ENCODE results near the gene MTLN. TPM values are rescaled to one million over a fixed set of nuclear protein-coding genes. Genes with fewer than 3 reads are reported as not detected.

The MTLN gene
- total and polyA plus RNA-seq, 2 of the 8 experiments (the other 6 are each of a cell fraction or from before 2014, with no cell fraction given): 38.6 to 104 TPM

DNA sequence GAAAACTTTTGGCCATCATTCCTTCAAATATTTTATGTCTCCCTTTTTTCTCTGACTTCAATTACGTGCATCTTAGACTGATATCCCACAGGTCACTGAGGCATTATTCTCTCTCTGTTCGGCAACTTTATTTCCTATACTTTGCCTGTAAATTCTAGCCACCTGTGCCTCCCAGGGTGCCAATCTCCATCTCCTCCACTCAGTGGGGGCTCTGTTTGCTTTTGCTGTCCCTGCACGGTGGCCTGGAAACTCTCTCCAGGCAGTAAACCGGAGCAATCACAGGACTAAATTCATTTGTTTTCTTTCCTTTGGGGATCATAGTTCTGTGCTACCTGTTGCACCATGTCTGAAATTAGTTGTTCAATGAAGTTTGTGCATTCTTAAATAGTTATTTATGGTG, 9.6 kb upstream of the MTLN start:
- H3K4me3 ChIP-seq (ENCODE audit: extremely low read depth in 1 of 4, insufficient read depth in 2 of 4, low read depth in 3 of 4, low read length in 4 of 4): no peak overlapping the region
- no peaks in the 10 kb centered on the region for H3K79me2 ChIP-seq (ENCODE audit: control insufficient read depth in 1 of 2, insufficient read depth in 2 of 2, low read length in 2 of 2)
- no peak overlapping the region for H3K4ac ChIP-seq (replicated peaks; ENCODE audit: insufficient read length, low read depth, low read length)
- no peak for DNase-seq (ENCODE audit: low read depth in 1 of 2, low spot score in 2 of 2)
- H3K14ac ChIP-seq (ENCODE audit: insufficient read length): no peak overlapping the region
- CTCF ChIA-PET (ENCODE audit: partially characterized antibody): no interaction called here
- no peak overlapping the region for H2BK12ac ChIP-seq (ENCODE audit: low read depth, low read length)
- no peak overlapping the region for H3K27ac ChIP-seq (ENCODE audit: low read depth, low read length)
- H3K4me2 ChIP-seq (ENCODE audit: insufficient read depth in 1 of 2, low read depth in 2 of 2, low read length in 2 of 2): no peak overlapping the region
- no peaks in the 10 kb centered on the region for H3K4me1 ChIP-seq (replicated peaks in 1 of 4; ENCODE audit: control insufficient read depth in 3 of 4, insufficient read depth in 4 of 4, low read length in 3 of 4)
- no peaks in the 10 kb centered on the region for H3K36me3 ChIP-seq (ENCODE audit: control insufficient read depth in 2 of 4, insufficient read depth in 4 of 4, low read length in 3 of 4)
- no peak for FAIRE-seq
- no peak overlapping the region for H4K91ac ChIP-seq (replicated peaks; ENCODE audit: insufficient read length, low read length)
- H2BK120ac ChIP-seq (replicated peaks; ENCODE audit: low read depth, low read length): no peak overlapping the region
- TF ChIP-seq TCF12 (IDR thresholded peaks at IDR 0.05; ENCODE audit: low read depth, low read length) (0 out of 2 replicates have a peak, but pooled peaks have one; percentile 61), EP300 (IDR thresholded peaks at IDR 0.05; ENCODE audit: borderline replicate concordance in 1 of 2, low read depth in 2 of 2, low read length in 2 of 2) (no peak)
- H2AFZ ChIP-seq (ENCODE audit: low read length): no peak overlapping the region
- WGBS, 2 experiments (ENCODE audit: extremely low coverage in 1 of 2, insufficient coverage in 1 of 2, insufficient read length in 1 of 2, insufficient replicate concordance in 2 of 2, low coverage in 1 of 2, low lambda C conversion rate in 2 of 2, missing lambda C conversion rate in 1 of 2): 65% methylated on average over 4 of the region's 4 CpGs; no CpG with 5 or more reads in 1 of the 2 experiments
- H3K9me3 ChIP-seq (ENCODE audit: insufficient read depth in 2 of 2, low read depth in 1 of 2, low read length in 1 of 2): peaks cover 2 to 15% of the 10 kb centered on the region in 2 experiments; a peak in 1 of 4 replicates
- no peak overlapping the region for H3K56ac ChIP-seq (replicated peaks; ENCODE audit: insufficient read length, low read depth, low read length)
- POLR2A ChIA-PET (ENCODE audit: partially characterized antibody): no interaction called here
- no peak overlapping the region for H3K9ac ChIP-seq (replicated peaks in 1 of 4; ENCODE audit: extremely low read depth in 1 of 4, low read depth in 3 of 4, low read length in 3 of 4)
- H4K20me1 ChIP-seq (replicated peaks in 1 of 2; ENCODE audit: control insufficient read depth in 1 of 2, insufficient read depth in 2 of 2, low read length in 2 of 2): no peaks in the 10 kb centered on the region
- no peak overlapping the region for H3K23ac ChIP-seq (ENCODE audit: insufficient read length)
- no peak overlapping the region for H4K8ac ChIP-seq (ENCODE audit: extremely low read depth, insufficient read depth, low read length)
- H3K79me1 ChIP-seq (ENCODE audit: low read depth, low read length): no peaks in the 10 kb centered on the region
- H3K23me2 ChIP-seq (ENCODE audit: low read depth, low read length): no peaks in the 10 kb centered on the region
- H3K27me3 ChIP-seq (replicated peaks in 1 of 4; ENCODE audit: control insufficient read depth in 3 of 4, extremely low read depth in 1 of 4, insufficient read depth in 3 of 4, low read length in 3 of 4): no peaks in the 10 kb centered on the region
- no peak overlapping the region for H2BK5ac ChIP-seq (ENCODE audit: low read depth, low read length)
- H2AK5ac ChIP-seq (ENCODE audit: low read depth, low read length): no peak overlapping the region
- H2BK20ac ChIP-seq (ENCODE audit: low read length): no peak overlapping the region
- no peak overlapping the region for H2BK15ac ChIP-seq (ENCODE audit: low read length)
- no peak overlapping the region for H4K5ac ChIP-seq (ENCODE audit: insufficient read length, low read depth, low read length)
- H3K18ac ChIP-seq (ENCODE audit: extremely low read depth, low read length): no peak overlapping the region

Data from H1 (cell line).